Upper lobe of left lung (tissue), 6 donors: ENCODE measurements around the gene INHBE. TPM values are rescaled to one million over a fixed set of nuclear protein-coding genes. Genes with fewer than 3 reads are reported as not detected.

Experiments
- ATAC-seq, 2 donors: fragments of 200-7000 bp; cut with Tn5 transposase; one replicate each; pipeline ENCODE4 v1.9.1; 2022; ENCODE audit warnings: mild to moderate bottlenecking in 2 of 2, moderate library complexity in 2 of 2; ENCODE audit not compliant: low FRiP score in 2 of 2
- DNase-seq, 2 donors: peaks; one replicate each; pipeline ENCODE4 v3.0.0-alpha.2; 2019 to 2020
- H3K27ac ChIP-seq, 4 donors: fragments of 200-600 bp; sonication (generic); one replicate each; pipeline ENCODE4 v1.5.1; 2016 to 2019
- H3K27me3 ChIP-seq, 4 donors: fragments of 200-600 bp; sonication (generic); one replicate each; pipeline ENCODE4 v1.5.1; 2017 to 2019
- H3K36me3 ChIP-seq, 4 donors: fragments of 200-600 bp; sonication (generic); one replicate each; pipeline ENCODE4 v1.5.1; 2016 to 2019
- H3K4me1 ChIP-seq, 4 donors: fragments of 200-600 bp; sonication (generic); one replicate each; pipeline ENCODE4 v1.5.1; 2018 to 2019
- H3K4me3 ChIP-seq, 4 donors: fragments of 200-600 bp; sonication (generic); one replicate each; pipeline ENCODE4 v1.5.1; 2017 to 2019; ENCODE audit warnings: mild to moderate bottlenecking in 2 of 4, moderate library complexity in 1 of 4
- H3K9me3 ChIP-seq, 4 donors: fragments of 200-600 bp; sonication (generic); one replicate each; pipeline ENCODE4 v1.5.1; 2018 to 2019
- EP300 ChIP-seq, 4 donors: sonication (generic); formaldehyde crosslinking; IDR thresholded peaks; one replicate each; pipeline ENCODE4 v1.5.1; 2017; ENCODE audit warnings: antibody characterized with exemption in 4 of 4, control low read depth in 2 of 4
- POLR2A ChIP-seq, 4 donors: fragments of 450-650 bp; IDR thresholded peaks; one replicate each; pipeline ENCODE4 v1.5.1; 2016 to 2017; ENCODE audit warnings: antibody characterized with exemption in 4 of 4, mild to moderate bottlenecking in 2 of 4
- POLR2AphosphoS5 ChIP-seq, 2 donors: sonication (generic); formaldehyde crosslinking; IDR thresholded peaks; one replicate each; pipeline ENCODE4 v1.5.1; 2017; ENCODE audit warnings: antibody characterized with exemption in 2 of 2
- WGBS, 2 donors: methylation state at CpG; one replicate each; pipeline ENCODE4 v1.1.5; 2017 to 2018; 5-methylcytosine and 5-hydroxymethylcytosine counted together
- total RNA-seq, 6 donors: library from RNA; depleted of rRNA in 4 of 6; stranded (reverse); fragments of >200 nt in 4 of 6; gene quantifications; one replicate each; pipeline versions ENCODE4 v1.1.0 to v1.2.1, GENCODE V29; 2016 to 2021
- TF ChIP-seq, protein P1 (sequence below), 6 experiments: fragments of 450-650 bp in 4 of 6; fragments of 200-600 bp in 2 of 6; sonication (generic) in 2 of 6; IDR thresholded peaks; one replicate each; pipeline ENCODE4 v1.5.1; 2016 to 2019; ENCODE audit warnings: antibody characterized with exemption in 6 of 6
- donor health status: DM: no; HTN: no; CAD: no; lungs with moderate emphysema.
- donor health status: DM: no; HTN: yes; CAD: no; lungs with severe emphysema.

The INHBE gene
- total RNA-seq, 6 donors from 2014 or later = 0.11 TPM; not detected in 5

DNA sequence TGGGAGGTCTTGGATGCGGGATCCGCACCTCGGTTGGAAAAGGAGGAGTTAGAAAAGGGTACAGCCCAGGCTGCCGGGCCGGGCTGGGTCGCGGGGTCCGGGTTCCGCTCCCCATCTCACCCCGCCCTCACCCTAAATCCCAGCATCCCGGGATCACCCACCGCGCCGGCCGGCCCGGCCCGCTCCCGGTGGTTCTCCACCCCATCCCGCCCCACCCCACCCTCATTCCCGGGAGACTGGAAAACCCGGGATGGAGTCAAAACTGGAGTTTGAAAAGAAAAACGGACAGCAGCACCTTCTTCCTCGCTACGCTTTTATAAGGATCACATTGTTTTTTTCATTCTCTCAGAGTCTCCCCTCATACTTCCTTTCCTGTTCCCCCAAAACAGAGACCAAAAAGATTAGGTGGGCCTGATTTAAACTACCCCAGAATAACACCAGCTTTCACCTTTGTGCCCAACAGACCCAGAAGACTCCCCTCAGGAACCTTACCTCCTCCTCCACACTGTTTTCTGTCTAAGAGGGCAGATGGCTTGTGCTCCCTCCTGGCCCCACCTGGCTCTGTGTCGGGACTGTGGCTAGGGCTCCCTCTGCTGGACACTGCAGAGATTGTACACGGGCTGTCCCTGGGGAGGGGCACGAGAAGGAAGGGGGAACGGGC is 7.3 kb downstream of the INHBE start:
- TF ChIP-seq POLR2AphosphoS5 (IDR thresholded peaks at IDR 0.05) (peak in 1 of 2 donors; percentile 24), EP300 (IDR thresholded peaks at IDR 0.05) (no peak), POLR2A (IDR thresholded peaks at IDR 0.05) (peak in 1 of 4 donors; percentile 10)
- TF ChIP-seq, protein P1, sequence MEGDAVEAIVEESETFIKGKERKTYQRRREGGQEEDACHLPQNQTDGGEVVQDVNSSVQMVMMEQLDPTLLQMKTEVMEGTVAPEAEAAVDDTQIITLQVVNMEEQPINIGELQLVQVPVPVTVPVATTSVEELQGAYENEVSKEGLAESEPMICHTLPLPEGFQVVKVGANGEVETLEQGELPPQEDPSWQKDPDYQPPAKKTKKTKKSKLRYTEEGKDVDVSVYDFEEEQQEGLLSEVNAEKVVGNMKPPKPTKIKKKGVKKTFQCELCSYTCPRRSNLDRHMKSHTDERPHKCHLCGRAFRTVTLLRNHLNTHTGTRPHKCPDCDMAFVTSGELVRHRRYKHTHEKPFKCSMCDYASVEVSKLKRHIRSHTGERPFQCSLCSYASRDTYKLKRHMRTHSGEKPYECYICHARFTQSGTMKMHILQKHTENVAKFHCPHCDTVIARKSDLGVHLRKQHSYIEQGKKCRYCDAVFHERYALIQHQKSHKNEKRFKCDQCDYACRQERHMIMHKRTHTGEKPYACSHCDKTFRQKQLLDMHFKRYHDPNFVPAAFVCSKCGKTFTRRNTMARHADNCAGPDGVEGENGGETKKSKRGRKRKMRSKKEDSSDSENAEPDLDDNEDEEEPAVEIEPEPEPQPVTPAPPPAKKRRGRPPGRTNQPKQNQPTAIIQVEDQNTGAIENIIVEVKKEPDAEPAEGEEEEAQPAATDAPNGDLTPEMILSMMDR (IDR thresholded peaks at IDR 0.05) = peak; percentile 89 to 96 (median 92)
- Histone ChIP-seq H3K36me3 (no peaks in the 10 kb centered on the region), H3K27me3 (peaks cover 0 to 9% (median 4%) of the 10 kb centered on the region in 4 donors), H3K9me3 (no peaks in the 10 kb centered on the region), H3K4me1 (peaks cover 33 to 45% (median 35%) of the 10 kb centered on the region in 4 donors), H3K27ac (peak overlapping the region; percentile 53 to 86 (median 70)), H3K4me3 (peak overlapping the region; percentile 54 to 79 (median 71))
- ATAC-seq (peak; percentile 80 to 92), DNase-seq (peak; percentile 90 to 93)
- 0 to 1% methylated on average over 5 to 28 of the region's 28 CpGs for WGBS, 2 donors

DNA sequence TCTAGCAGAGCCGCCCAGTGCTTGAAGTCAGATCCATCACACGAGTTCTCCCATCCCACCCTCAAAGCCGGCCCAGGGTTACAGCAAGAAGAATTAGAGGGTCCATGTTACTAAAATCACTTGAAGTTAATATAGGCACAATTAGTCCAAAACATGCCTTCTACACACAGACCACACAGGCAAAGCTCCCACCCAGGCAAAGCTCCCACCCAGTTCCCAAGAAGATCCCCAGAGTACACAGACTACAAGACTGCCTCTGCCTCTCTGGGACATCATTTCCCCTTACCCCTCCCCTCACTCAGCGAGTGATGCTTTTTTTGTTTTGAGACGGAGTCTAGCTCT is 7.8 kb downstream of the INHBE start:
- ATAC-seq (no peak), DNase-seq (no peak)
- WGBS, 2 donors = 26 to 35% methylated on average over 4 to 5 of the region's 5 CpGs
- Histone ChIP-seq H3K36me3 (no peaks in the 10 kb centered on the region), H3K27me3 (peaks cover 0 to 9% (median 4%) of the 10 kb centered on the region in 4 donors), H3K9me3 (no peaks in the 10 kb centered on the region), H3K4me3 (peak overlapping the region in 2 of 4 donors; percentile 65 to 79), H3K27ac (peak overlapping the region; percentile 53 to 86 (median 70)), H3K4me1 (peaks cover 33 to 45% (median 35%) of the 10 kb centered on the region in 4 donors)
- TF ChIP-seq POLR2AphosphoS5 (IDR thresholded peaks at IDR 0.05) (no peak), POLR2A (IDR thresholded peaks at IDR 0.05) (no peak), EP300 (IDR thresholded peaks at IDR 0.05) (no peak)
- TF ChIP-seq, protein P1 (IDR thresholded peaks at IDR 0.05) = no peak

DNA sequence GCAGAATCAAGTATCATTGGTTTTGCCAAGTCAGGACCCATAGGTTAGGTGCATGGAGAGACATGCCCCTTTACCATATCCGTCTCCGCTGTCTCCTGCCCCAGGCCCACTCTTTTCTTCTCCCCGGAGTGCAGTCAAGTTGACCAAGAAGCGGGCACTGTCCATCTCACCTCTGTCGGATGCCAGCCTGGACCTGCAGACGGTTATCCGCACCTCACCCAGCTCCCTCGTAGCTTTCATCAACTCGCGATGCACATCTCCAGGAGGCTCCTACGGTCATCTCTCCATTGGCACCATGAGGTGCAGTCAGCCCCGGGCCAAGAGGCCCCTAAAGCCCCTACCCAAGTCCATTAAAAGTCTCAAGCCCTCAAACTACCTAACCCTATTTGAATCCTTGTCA is 9.5 kb downstream of the INHBE start:
- ATAC-seq = no peak
- H3K36me3 ChIP-seq = peaks cover 0 to 6% (median 0%) of the 10 kb centered on the region in 4 donors
- H3K4me1 ChIP-seq = peaks cover 26 to 35% (median 30%) of the 10 kb centered on the region in 4 donors
- no peaks in the 10 kb centered on the region for H3K9me3 ChIP-seq
- TF ChIP-seq POLR2A (IDR thresholded peaks at IDR 0.05) (no peak), POLR2AphosphoS5 (IDR thresholded peaks at IDR 0.05) (no peak), EP300 (IDR thresholded peaks at IDR 0.05) (no peak)
- TF ChIP-seq, protein P1 (IDR thresholded peaks at IDR 0.05) = no peak
- H3K27me3 ChIP-seq = peaks cover 0 to 9% (median 4%) of the 10 kb centered on the region in 4 donors
- no peak for DNase-seq
- H3K27ac ChIP-seq = no peak overlapping the region
- WGBS, 2 donors = 90 to 96% methylated on average over 12 of the region's 12 CpGs
- H3K4me3 ChIP-seq = no peak overlapping the region

DNA sequence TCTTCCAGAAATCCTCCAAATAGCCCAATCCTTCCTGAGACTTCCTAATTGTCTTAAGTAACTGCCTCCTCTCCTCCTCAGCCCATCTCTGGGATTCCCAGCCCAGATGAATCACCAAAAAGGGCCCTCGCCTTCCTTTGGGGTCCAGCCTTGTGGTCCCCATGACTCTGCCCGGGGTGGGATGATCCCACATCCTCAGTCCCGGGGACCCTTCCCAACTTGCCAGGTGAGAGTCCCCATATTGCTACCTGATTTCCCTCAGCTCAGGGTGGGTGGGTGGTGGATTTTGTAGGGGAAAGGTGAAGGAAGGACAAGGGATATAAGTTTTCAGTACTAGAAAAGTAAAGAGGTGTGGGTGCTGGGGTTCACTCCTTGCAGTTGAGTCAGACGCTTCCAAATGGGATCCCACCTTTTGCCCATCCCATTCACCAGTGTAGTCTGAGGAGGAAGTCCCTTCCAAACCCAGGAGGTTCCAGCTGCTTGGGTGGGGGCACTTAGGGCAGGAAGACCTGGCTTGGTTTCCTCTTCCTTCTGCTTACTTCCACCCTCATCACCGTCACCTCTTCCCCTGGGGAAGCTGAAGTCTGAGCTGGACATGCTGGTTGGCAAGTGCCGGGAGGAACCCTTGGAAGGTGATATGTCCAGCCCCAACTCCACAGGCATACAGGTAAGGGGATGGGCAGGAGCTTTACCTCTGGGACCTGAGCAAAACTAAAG is 10.1 kb downstream of the INHBE start:
- peaks cover 0 to 9% (median 4%) of the 10 kb centered on the region in 4 donors for H3K27me3 ChIP-seq
- DNase-seq (no peak), ATAC-seq (no peak)
- peaks cover 0 to 13% (median 0%) of the 10 kb centered on the region in 4 donors for H3K36me3 ChIP-seq
- H3K4me3 ChIP-seq = no peak overlapping the region
- no peaks in the 10 kb centered on the region for H3K9me3 ChIP-seq
- no peak for TF ChIP-seq POLR2A (IDR thresholded peaks at IDR 0.05)
- no peak for TF ChIP-seq POLR2AphosphoS5 (IDR thresholded peaks at IDR 0.05)
- TF ChIP-seq, protein P1 (IDR thresholded peaks at IDR 0.05) = no peak
- no peak for TF ChIP-seq EP300 (IDR thresholded peaks at IDR 0.05)
- peaks cover 22 to 28% (median 26%) of the 10 kb centered on the region in 4 donors for H3K4me1 ChIP-seq
- WGBS, 2 donors = 74 to 81% methylated on average over 6 of the region's 6 CpGs
- no peak overlapping the region for H3K27ac ChIP-seq
